SK-N-SH (cell line): ENCODE results near the gene CDH9.
A peak's percentile ranks its signal among the peaks of the same experiment; 100 is the strongest.

Experiments used
- CTCF ChIP-seq: fragments of 200-600 bp; sonication (generic); IDR thresholded peaks from 2 replicates; pipeline ENCODE4 v1.6.1; 2017; ENCODE audit warnings: antibody characterized with exemption, mild to moderate bottlenecking, moderate library complexity
- ELF1 ChIP-seq: IDR thresholded peaks from 2 replicates; pipeline ENCODE4 v1.4.0; 2012
- RFX5 ChIP-seq: IDR thresholded peaks from 2 replicates; pipeline ENCODE4 v1.6.1; 2012; ENCODE audit warnings: mild to moderate bottlenecking, improper control_type of control experiment, low read length

DNA sequence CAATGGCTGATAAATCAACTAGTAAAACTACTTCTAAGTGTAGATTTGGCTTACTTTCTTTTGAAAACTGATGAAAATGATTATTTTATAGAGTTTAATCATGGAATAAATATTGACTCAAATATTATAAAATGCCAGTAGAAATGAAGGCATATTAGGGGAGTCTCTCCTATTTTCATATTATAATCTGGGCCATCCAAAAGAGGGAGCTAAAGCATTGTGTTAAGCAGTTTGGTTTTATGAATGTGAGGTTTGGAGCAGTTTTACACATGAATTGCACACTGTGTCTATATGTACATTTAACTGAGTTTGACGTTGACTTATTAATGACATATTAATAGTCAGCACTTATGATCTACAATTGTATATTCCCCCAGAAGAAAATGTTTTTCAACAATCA, 17.4 kb downstream of the CDH9 start:
- TF ChIP-seq RFX5 (no peak), ELF1 (no peak), CTCF (peak; percentile 64)
